ENCODE results near the gene GAD1. TPM values are rescaled to one million over a fixed set of nuclear protein-coding genes. Genes with fewer than 3 reads are reported as not detected.

Gene GAD1
- total RNA-seq, 3 donors from 2014 or later: 0.15 to 0.66 (median 0.48) TPM

DNA sequence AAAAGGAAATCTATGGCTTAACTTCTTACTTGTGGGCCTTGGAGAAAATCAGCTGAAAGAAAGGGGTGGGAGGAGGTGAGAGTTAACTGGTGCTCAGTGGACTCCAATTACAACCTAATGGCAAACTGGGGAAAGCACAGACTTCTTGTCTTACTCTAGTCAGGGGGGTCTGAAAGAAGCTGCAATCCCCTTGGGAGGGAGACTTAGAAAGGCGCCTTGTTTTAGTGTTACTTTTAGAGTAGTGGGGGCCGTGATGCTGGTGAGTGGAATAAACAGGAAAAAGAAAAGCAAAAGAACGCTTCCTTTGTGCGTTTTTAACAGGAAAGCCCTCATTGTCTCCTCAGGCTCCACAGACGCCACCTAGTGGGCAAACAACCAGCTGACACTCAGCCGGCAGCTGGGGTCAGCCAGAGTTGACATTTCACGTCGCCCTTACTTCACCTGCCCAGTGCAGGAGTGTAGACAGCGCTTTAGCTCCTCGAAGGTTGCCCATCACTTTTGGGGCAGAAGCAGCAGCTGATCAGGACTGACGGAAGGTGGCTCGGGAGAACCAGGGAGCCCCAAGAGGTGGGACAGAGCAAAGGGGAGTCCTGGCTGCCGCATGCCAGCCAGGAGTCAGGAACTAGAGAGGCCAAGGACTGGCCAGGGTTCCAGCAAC is 56.5 kb downstream of the GAD1 start:
- no peaks in the 10 kb centered on the region for H3K27me3 ChIP-seq
- no peaks in the 10 kb centered on the region for H3K9me3 ChIP-seq
- intact Hi-C loops (cut with DNase I; ENCODE audit: low total_unique reads): no loop called here
- TF ChIP-seq POLR2A (IDR thresholded peaks at IDR 0.05) (no peak), POLR2AphosphoS5 (IDR thresholded peaks at IDR 0.05) (no peak), CTCF (IDR thresholded peaks at IDR 0.05) (peak; percentile 43 to 75 (median 68))
- H3K27ac ChIP-seq: no peak overlapping the region
- no peaks in the 10 kb centered on the region for H3K36me3 ChIP-seq
- no peaks in the 10 kb centered on the region for H3K4me1 ChIP-seq
- peak overlapping the region in 2 of 3 donors; percentile 30 to 47 for H3K4me3 ChIP-seq
- DNase-seq (ENCODE audit: low spot score in 2 of 2): peak; percentile 55 to 62

DNA sequence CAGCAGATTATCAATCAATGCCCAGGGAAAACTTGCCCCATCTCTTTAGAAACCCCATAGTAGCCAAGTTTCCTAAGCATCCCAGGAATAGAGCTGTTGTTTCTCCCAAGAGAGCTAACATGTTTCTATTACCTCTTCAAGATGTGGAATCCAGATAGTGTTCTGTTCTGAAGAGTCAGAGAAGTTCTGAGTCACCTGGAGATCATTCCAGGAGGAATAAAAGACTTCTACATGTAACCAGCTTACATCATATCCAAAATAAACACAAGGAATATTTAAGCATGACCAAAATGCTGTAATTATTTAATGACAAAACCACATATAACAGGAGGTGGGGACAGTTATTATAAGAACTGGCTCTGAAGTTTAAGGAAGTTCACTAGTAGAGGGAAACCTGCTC is 61.4 kb downstream of the GAD1 start:
- Histone ChIP-seq H3K27me3 (no peaks in the 10 kb centered on the region), H3K4me3 (peak overlapping the region in 2 of 3 donors; percentile 20 to 26), H3K27ac (peak overlapping the region; percentile 52 to 57), H3K9me3 (no peaks in the 10 kb centered on the region), H3K4me1 (no peaks in the 10 kb centered on the region), H3K36me3 (no peaks in the 10 kb centered on the region)
- DNase-seq (ENCODE audit: low spot score in 2 of 2): no peak
- intact Hi-C loops (cut with DNase I; ENCODE audit: low total_unique reads): no loop called here
- TF ChIP-seq CTCF (IDR thresholded peaks at IDR 0.05) (no peak), POLR2A (IDR thresholded peaks at IDR 0.05) (no peak), POLR2AphosphoS5 (IDR thresholded peaks at IDR 0.05) (no peak)

DNA sequence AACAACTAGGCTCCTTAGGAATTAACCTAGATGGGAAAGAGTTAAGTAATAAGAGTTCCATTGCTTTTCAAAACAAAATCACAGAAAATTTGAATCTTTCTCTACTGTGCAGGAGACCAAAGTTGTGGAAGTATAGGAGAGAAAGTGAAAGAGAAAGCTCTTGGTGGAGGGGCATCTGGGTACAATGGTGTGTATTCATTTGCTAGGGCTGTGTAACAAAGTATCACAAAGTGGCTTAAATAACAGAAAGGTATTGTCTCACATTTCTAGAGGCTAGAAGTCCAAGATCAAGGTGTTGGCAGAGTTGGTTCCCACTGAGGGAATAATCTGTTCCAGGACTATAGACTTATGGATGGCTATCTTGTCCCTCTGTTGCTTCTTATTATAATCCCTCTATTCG is 61.8 kb downstream of the GAD1 start:
- intact Hi-C loops (cut with DNase I; ENCODE audit: low total_unique reads): no loop called here
- Histone ChIP-seq H3K9me3 (no peaks in the 10 kb centered on the region), H3K4me1 (no peaks in the 10 kb centered on the region), H3K36me3 (no peaks in the 10 kb centered on the region), H3K27ac (peak overlapping the region; percentile 52 to 57), H3K27me3 (no peaks in the 10 kb centered on the region), H3K4me3 (peak overlapping the region in 2 of 3 donors; percentile 20 to 26)
- no peak for DNase-seq (ENCODE audit: low spot score in 2 of 2)
- TF ChIP-seq POLR2A (IDR thresholded peaks at IDR 0.05): no peak
- no peak for TF ChIP-seq POLR2AphosphoS5 (IDR thresholded peaks at IDR 0.05)
- no peak for TF ChIP-seq CTCF (IDR thresholded peaks at IDR 0.05)

DNA sequence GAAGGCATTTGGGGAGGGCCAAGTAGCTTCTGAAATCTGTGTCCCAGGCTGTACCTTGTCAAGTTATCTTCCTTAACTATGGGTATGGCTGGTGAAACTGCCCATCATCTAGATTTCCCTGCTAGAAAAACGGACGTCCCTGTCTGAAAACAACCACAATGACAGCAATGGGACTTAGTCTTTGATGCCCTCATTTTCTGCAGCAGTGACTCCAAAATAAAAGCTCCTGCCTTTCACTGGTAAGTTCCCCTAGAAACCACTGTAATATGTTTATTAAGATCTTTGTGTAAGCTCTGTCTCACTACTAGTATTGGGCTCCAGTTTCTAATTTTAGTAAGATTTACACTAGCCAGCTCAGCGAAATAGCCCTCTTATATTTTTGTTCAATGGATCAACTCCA is 65.2 kb downstream of the GAD1 start:
- Histone ChIP-seq H3K9me3 (no peaks in the 10 kb centered on the region), H3K27me3 (no peaks in the 10 kb centered on the region), H3K36me3 (no peaks in the 10 kb centered on the region), H3K4me3 (no peak overlapping the region), H3K4me1 (no peaks in the 10 kb centered on the region), H3K27ac (no peak overlapping the region)
- intact Hi-C loops (cut with DNase I; ENCODE audit: low total_unique reads): no loop called here
- no peak for DNase-seq (ENCODE audit: low spot score in 2 of 2)
- TF ChIP-seq POLR2AphosphoS5 (IDR thresholded peaks at IDR 0.05): no peak
- no peak for TF ChIP-seq POLR2A (IDR thresholded peaks at IDR 0.05)
- TF ChIP-seq CTCF (IDR thresholded peaks at IDR 0.05): no peak

DNA sequence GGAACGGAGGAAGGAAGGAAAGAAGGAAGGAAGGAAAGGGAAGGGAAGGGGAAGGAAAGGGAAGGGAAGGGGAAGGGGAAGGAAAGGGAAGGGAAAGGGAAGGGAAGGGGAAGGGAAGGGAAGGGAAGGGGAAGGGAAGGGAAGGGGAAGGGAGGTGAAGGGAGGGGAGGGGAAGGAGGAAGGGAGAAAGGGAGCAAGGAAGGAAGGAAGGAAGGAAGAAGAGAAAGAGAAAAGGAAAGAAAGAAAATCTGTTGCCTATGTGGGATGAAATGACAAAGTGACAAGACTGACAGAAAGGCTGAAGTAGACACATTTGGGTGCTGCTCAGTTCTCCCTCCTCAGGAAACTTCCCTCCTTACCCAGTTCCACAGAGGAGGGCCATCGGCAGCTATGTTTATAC is 66.1 kb downstream of the GAD1 start:
- H3K4me1 ChIP-seq: no peaks in the 10 kb centered on the region
- H3K27me3 ChIP-seq: no peaks in the 10 kb centered on the region
- intact Hi-C loops (cut with DNase I; ENCODE audit: low total_unique reads): no loop called here
- TF ChIP-seq CTCF (IDR thresholded peaks at IDR 0.05) (no peak), POLR2A (IDR thresholded peaks at IDR 0.05) (no peak), POLR2AphosphoS5 (IDR thresholded peaks at IDR 0.05) (no peak)
- no peak overlapping the region for H3K27ac ChIP-seq
- H3K4me3 ChIP-seq: no peak overlapping the region
- H3K9me3 ChIP-seq: no peaks in the 10 kb centered on the region
- no peak for DNase-seq (ENCODE audit: low spot score in 2 of 2)
- H3K36me3 ChIP-seq: no peaks in the 10 kb centered on the region

All from breast epithelium (tissue), 4 donors.